ENCODE data around the gene SYCP2.

GRCh38 chr20:59935457-59936185 is 2.2 kb upstream of the SYCP2 start:
- no peak for TF ChIP-seq CTCF (IDR thresholded peaks at IDR 0.05)
- TF ChIP-seq POLR2A (IDR thresholded peaks at IDR 0.05): no peak
